Fibroblast of mammary gland (primary cell): Measurements from ENCODE around the gene TNS2.
"Not testable (repeated sequence)": the region's sequence is repeated elsewhere in the genome, so short reads cannot be mapped to it uniquely, and the experiment has no call there.

Source experiments
- DNase-seq: peaks from one replicate; pipeline ENCODE4 v3.0.0-alpha.2; 2010; ENCODE audit warnings: low read depth
- H3K4me3 ChIP-seq: 2 replicates; pipeline ENCODE4 v1.5.1; 2011; ENCODE audit warnings: low read depth, mild to moderate bottlenecking, low read length, moderate library complexity; ENCODE audit not compliant: control insufficient read depth
- TF ChIP-seq, protein P1 (sequence below): conservative IDR thresholded peaks from 2 replicates; pipeline ENCODE4 v1.5.1; 2011; ENCODE audit warnings: low read depth, low read length, inconsistent platforms; ENCODE audit not compliant: control insufficient read depth, insufficient read depth

The TNS2 gene

DNA sequence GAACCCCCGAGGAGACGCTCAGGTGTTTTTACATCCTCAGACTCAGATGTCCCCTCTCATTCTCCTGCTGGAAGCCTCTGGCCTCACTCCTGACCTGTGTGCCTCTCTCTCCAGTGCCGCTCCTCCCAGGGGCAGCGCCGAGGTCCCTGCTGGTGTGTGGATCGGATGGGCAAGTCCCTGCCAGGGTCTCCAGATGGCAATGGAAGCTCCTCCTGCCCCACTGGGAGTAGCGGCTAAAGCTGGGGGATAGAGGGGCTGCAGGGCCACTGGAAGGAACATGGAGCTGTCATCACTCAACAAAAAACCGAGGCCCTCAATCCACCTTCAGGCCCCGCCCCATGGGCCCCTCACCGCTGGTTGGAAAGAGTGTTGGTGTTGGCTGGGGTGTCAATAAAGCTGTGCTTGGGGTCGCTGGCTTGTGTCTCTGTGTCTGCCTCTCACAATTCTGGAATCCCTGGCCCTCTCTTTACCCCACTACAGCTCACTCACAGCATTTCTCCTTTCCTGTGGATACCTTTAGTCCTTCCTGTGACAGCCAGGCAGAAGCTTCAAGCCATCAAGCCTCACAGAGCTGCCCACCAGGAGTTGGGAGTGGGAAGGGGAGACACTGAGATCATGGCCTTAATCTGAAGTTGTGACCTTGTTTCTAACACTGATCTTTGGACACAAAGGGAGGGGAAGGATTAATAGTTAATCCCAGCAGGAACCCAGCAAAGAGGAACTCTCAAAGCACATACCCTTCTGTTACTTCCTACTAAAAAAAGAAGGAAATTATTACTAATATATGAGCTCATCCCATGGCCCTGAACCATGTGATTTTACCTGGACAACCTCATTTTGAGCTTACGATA, 52.3 kb downstream of the TNS2 start:
- TF ChIP-seq, protein P1, sequence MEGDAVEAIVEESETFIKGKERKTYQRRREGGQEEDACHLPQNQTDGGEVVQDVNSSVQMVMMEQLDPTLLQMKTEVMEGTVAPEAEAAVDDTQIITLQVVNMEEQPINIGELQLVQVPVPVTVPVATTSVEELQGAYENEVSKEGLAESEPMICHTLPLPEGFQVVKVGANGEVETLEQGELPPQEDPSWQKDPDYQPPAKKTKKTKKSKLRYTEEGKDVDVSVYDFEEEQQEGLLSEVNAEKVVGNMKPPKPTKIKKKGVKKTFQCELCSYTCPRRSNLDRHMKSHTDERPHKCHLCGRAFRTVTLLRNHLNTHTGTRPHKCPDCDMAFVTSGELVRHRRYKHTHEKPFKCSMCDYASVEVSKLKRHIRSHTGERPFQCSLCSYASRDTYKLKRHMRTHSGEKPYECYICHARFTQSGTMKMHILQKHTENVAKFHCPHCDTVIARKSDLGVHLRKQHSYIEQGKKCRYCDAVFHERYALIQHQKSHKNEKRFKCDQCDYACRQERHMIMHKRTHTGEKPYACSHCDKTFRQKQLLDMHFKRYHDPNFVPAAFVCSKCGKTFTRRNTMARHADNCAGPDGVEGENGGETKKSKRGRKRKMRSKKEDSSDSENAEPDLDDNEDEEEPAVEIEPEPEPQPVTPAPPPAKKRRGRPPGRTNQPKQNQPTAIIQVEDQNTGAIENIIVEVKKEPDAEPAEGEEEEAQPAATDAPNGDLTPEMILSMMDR = no peak
- H3K4me3 ChIP-seq = no peak overlapping the region
- DNase-seq = no peak

- no peak within 1 kb of the TSS for H3K4me3 ChIP-seq
- TF ChIP-seq, protein P1 = no peak
- no peak for DNase-seq
Observed at GRCh38 chr12:53102883-53103807, 53.3 kb downstream of the TNS2 start, which contains the start of gene SOAT2. SOAT2 (plus strand) TSS chr12:53103486; CDS start chr12:53103578, 92 bp downstream.

GRCh38 chr12:53103860-53104305, 54.0 kb downstream of the TNS2 start:
- no peak overlapping the region for H3K4me3 ChIP-seq
- no peak for DNase-seq
- TF ChIP-seq, protein P1 = no peak

GRCh38 chr12:53105256-53105655, 55.4 kb downstream of the TNS2 start:
- DNase-seq = no peak
- TF ChIP-seq, protein P1 = no peak
- no peak overlapping the region for H3K4me3 ChIP-seq

GRCh38 chr12:53105712-53106439, 56.0 kb downstream of the TNS2 start:
- TF ChIP-seq, protein P1 = no peak
- no peak for DNase-seq
- H3K4me3 ChIP-seq = no peak overlapping the region

GRCh38 chr12:53107122-53107521, 57.3 kb downstream of the TNS2 start:
- DNase-seq = no peak
- TF ChIP-seq, protein P1 = no peak
- H3K4me3 ChIP-seq = no peak overlapping the region

- DNase-seq = not testable (repeated sequence)
Observed at GRCh38 chr12:53112431-53112830, 62.6 kb downstream of the TNS2 start.

More at GRCh38 chr12:53112431-53112830, 62.6 kb downstream of the TNS2 start:
- H3K4me3 ChIP-seq = not testable (repeated sequence)
